NCI-H510A (cell line): ENCODE results near the gene SIAH3.

Experiments used
- DNase-seq: peaks from one replicate; lab custom pipeline; 2025; lab: John Stamatoyannopoulos, UW

The SIAH3 gene

DNA sequence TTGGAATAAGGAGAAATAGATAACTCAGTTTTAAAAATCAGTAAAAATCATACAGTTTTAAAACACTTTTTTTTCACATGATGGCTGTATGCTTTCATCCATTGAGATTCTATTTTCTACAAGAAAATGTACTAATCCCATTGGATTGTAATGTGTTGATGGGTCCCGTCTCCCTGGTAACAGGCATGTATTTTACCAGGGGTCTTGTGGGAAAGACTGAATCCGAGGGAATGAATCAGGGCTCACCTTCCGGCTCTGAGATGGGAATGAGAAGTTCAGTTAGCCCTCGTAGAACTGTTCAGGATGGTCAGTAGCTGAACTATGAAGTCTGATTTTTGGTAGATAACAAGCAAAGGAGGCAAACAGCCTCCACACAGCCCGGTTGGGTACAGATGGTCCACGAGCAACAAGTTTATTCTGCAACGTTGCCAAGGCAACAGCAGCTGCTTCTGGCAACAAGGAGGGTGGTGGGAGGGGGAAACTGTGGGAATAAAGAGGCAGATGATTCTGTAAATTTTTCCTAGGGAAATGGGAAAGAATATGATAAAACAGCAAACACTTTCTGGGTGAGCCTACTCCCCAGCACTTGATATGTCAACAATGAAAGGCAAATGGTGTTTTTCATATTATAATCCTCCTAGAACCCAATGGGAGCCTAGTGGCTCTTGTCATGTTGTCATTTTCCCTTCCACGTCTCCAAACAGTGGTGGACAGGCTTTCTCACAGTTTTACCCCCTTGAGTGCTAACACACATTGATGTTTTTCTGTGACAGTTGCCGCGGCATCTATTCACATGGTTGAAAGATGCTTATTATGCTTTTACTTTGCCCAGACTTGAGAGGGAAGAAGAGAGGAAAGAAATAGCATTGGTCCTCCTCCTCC lies 12.4 kb upstream of the SIAH3 start:
- DNase-seq: no peak

DNA sequence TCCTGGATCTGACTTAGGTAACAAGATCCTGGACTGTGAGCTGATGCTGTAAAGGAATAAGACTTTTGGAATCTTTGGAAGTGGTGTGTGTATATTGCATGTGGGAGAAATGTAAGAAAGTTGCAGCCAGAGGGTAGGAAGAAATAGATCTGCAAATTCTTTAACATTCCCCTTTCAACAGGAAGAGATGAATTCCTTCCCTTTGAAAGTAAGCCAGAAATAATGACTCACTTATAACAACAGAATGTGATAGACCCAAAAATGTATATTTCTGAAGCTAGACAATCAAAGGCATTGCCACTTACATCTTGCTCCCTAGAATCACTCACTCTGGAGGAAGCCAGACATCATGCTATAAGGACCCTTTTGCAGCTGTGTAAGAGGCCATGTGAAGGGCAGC lies 9.8 kb upstream of the SIAH3 start:
- DNase-seq: no peak

GRCh38 chr13:45860240-45860639 lies 8.7 kb upstream of the SIAH3 start:
- no peak for DNase-seq

DNA sequence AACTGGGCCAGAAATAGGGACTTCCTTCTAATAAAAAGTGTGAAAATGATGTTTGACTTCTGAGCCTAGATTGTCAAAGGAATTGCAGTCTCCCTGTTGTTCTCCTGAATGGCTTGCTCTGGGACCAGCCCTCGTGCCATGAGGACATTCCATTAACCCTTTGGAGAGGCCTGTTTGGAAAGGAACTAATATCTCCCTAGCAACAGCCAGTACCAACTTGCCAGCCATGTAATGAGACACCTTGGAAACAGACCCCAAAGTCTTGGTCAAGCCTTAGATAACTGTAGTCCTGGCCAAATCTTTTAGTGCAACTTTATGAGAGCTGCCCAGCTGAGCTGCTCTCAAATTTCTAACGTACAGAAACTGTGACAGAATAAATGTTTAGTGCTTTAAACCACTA lies 8.2 kb upstream of the SIAH3 start:
- no peak for DNase-seq

- DNase-seq: no peak
These were observed 941 bp upstream of the SIAH3 start for GRCh38 chr13:45852494-45852893.

DNA sequence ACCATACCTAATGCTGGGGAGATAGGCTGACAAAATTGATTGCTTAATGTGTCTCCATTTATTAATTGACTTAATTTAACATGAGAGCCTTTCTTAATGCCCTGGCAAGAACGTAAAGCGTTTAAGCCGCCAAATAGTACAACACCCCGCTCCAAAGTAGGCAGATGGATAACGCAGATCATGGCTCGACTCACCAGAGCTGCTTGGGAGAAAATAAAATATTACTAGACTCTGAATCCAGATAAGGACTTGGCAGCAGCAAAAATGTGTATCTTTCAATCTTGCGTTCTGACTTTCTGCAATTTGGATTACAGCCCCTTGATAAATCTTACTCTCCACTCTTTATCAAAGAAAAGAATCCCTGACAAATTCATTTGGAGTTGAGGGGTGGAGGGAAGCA lies 403 bp upstream of the SIAH3 start:
- no peak for DNase-seq

DNA sequence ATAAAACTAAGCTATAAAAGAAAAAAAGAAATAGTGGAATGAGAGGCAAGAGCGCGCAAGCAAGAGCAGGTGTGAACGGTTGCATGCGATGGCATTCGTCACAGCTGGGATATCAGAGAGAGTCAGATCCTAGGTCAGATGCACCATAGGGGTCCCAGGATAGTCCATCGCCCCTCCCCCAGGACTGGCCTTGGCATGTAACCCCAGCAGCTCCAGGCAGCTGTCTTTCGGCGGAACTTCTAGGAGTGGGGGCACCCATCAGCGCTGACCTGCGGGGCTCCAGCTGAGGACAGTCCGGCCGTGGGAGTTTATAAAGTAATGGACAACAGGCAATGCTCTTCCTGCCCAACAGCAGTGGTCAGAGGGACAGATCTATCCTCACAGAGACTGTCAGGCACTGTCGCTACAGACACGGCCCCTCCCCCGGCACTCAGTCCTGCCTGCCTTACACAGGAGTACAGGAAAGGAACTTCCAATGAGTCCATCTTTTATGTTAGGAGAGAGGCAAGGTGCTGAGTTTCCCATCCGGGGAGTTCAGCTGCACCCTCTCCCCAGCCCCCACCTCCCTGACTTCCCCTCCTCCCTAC lies 1.4 kb downstream of the SIAH3 start:
- DNase-seq: no peak

- DNase-seq: no peak
These were observed 2.1 kb downstream of the SIAH3 start for GRCh38 chr13:45849408-45849807.

GRCh38 chr13:45847554-45848224 lies 3.9 kb downstream of the SIAH3 start:
- no peak for DNase-seq

GRCh38 chr13:45846681-45847080 lies 4.9 kb downstream of the SIAH3 start:
- no peak for DNase-seq

GRCh38 chr13:45838171-45838745 lies 13.3 kb downstream of the SIAH3 start:
- DNase-seq: no peak

- no peak for DNase-seq
These were observed 14.4 kb downstream of the SIAH3 start for GRCh38 chr13:45837111-45837510.

- DNase-seq: no peak
These were observed 17.1 kb downstream of the SIAH3 start for GRCh38 chr13:45834411-45834994.

DNA sequence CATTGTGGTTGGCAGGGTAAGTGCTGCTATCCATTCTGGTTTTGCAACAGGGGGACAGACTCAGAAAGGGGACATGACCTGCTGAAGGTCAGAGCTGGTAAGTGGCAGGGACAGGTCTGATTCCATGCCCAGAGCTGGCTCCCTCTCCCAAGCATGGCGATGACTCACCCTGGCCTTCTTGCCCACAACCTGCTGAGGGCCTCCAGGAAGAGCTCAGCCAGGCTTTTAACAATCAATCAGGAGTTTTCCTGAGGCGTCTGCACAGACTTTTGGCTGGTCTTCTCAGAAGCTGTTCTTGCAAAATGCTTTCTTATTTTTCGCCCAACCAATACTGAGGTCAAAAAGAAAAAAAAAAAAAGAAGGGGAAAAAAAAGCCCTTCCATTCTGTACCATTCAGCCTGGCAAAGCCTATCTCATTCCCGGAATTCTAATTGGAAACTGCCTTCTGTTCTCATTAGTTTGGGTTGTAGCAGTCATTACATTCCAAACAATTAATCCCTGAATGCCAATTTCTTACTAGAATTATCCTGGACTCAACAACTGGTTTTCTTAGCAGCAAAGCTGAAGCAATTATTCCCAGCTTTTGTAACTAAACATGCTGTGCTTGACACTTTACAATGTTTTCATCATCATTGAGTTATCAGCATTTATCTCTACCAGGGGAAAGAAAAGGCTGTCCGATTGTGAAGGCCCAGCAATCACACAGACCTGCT lies 17.7 kb downstream of the SIAH3 start:
- no peak for DNase-seq

GRCh38 chr13:45833242-45833641 lies 18.3 kb downstream of the SIAH3 start:
- no peak for DNase-seq

DNA sequence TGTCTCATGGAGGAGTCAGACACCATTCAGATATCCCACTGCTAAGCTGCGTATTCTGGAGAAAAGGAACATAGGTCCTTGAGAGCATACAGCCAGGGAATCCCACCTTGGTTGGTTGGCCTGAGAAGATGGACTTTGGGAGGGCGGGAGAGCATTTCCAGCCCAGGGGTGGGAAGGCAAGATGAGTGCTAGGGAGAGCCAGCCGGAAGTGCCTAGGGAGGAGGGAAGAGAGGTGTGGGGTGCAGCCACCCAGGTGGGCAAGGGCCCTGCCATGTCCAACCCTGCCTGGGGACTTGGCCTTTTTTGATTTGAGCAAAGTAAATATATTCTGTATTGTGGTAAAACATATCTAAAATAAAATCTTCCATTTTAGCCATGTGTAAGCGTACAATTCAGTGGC lies 19.7 kb downstream of the SIAH3 start:
- DNase-seq: no peak

DNA sequence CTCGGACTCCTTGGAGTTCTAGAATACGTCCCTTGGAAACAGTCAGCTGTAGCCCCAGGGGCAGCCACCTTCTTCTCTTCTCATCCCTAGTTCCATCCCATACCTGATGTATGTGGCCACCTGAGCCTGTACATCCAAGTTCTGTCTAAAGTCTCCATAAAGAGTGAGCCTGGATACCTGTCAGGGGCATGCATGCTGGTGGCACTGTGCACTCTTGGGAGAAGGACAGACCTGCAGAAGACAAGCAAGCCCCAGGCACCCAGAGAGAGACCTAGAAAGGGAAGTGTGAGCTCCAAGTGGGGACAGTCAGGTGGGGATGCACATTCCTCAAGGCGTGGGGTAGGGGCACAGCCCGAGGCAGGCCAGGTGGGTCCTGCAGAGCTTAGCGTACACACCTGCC lies 21.4 kb downstream of the SIAH3 start:
- no peak for DNase-seq

DNA sequence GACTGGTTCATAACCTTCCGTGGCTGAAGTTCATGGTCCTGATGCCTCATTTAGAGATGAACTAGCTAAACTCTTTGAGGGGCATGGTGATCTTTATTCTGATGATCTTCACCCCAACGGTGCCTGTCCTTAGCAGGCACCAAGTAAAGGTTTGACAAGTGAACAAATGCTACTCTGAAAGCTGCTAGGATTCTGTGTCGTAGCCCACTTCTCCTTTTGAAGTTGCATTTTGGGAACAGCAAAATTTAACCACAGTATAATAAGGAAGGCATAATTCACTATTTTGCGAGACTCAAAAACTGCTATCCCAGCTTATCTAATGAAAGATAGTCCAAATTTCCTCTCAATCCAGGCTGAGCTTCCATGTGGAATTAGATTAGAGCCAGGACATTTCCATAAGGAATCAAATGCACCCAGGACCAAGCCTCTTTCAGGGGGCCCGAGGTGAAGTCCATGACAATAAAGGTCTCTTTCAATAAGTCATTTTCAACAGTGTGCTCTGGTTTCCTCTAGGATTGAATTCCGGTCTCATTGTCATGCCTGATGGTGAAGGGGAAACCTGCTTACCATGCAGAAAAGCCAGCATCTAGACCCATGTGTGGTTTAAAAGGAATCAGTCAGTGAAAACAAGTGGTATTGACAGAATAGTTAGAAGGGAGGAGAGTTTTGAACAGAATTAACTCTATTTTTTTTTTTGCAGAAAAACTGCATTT lies 23.1 kb downstream of the SIAH3 start:
- no peak for DNase-seq

GRCh38 chr13:45827318-45827717 lies 24.2 kb downstream of the SIAH3 start:
- DNase-seq: no peak

- no peak for DNase-seq
These were observed 24.8 kb downstream of the SIAH3 start for GRCh38 chr13:45826731-45827130.

DNA sequence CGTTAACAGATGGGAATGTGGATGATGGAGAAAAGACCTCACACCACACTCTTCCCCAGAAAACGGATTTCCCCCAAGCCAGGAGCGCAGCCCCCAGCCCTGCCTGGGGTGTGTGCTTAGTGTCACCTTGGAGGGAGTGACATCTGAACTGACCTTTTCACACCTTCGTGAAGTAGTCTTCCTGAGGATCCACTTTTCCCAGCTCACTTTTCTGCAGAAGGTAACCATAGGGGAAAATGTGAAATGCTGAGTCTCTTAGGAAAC lies 26.2 kb downstream of the SIAH3 start:
- no peak for DNase-seq
